Mesodermal cell (in vitro differentiated cells): ENCODE results near the gene TBC1D24.
A peak's percentile ranks its signal among the peaks of the same experiment; 100 is the strongest.
"Not testable (repeated sequence)": the region's sequence is repeated elsewhere in the genome, so short reads cannot be mapped to it uniquely, and the experiment has no call there.

ENCODE experiments used
- H3K27ac ChIP-seq: 2 replicates; pipeline ENCODE4 v1.7.0; 2013; ENCODE audit warnings: mild to moderate bottlenecking, low read depth, low read length, moderate library complexity; ENCODE audit not compliant: severe bottlenecking
- H3K36me3 ChIP-seq: 2 replicates; pipeline ENCODE4 v1.7.1; 2013; ENCODE audit warnings: mild to moderate bottlenecking, low read length, moderate library complexity; ENCODE audit not compliant: control insufficient read depth, insufficient read depth
- H3K4me1 ChIP-seq: one replicate; pipeline ENCODE4 v1.7.1; 2013; ENCODE audit warnings: mild to moderate bottlenecking, low read length; ENCODE audit not compliant: insufficient read depth, control insufficient read depth, poor library complexity, severe bottlenecking
- H3K4me3 ChIP-seq: 2 replicates; pipeline ENCODE4 v1.7.0; 2013; ENCODE audit warnings: low read length, control low read depth, mild to moderate bottlenecking; ENCODE audit not compliant: insufficient read depth, poor library complexity, severe bottlenecking; ENCODE audit errors: extremely low read depth
- H3K9me3 ChIP-seq: 2 replicates; pipeline ENCODE4 v1.7.1; 2013; ENCODE audit warnings: mild to moderate bottlenecking, low read length, moderate library complexity; ENCODE audit not compliant: control insufficient read depth
- WGBS, 2 experiments: methylation state at CpG; one replicate each; pipeline ENCODE4 v1.1.5; 2013; ENCODE audit warnings: missing lambda C conversion rate in 2 of 2; ENCODE audit not compliant: insufficient coverage in 2 of 2; 5-methylcytosine and 5-hydroxymethylcytosine counted together

Gene TBC1D24

GRCh38 chr16:2475413-2476344 is 752 bp downstream of the TBC1D24 start:
- Histone ChIP-seq H3K27ac (no peak overlapping the region), H3K4me3 (peak overlapping the region; percentile 55), H3K4me1 (peaks cover 6% of the 10 kb centered on the region), H3K9me3 (no peaks in the 10 kb centered on the region), H3K36me3 (no peaks in the 10 kb centered on the region)
- WGBS, 2 experiments, result 12 to 18% methylated on average over 41 to 44 of the region's 55 CpGs

GRCh38 chr16:2476345-2476720 is 1.4 kb downstream of the TBC1D24 start:
- H3K4me1 ChIP-seq, result peaks cover 6% of the 10 kb centered on the region
- no peaks in the 10 kb centered on the region for H3K36me3 ChIP-seq
- 83 to 93% methylated on average over 7 to 9 of the region's 9 CpGs for WGBS, 2 experiments
- no peak overlapping the region for H3K27ac ChIP-seq
- no peak overlapping the region for H3K4me3 ChIP-seq
- H3K9me3 ChIP-seq, result no peaks in the 10 kb centered on the region

GRCh38 chr16:2476741-2477140 is 1.8 kb downstream of the TBC1D24 start:
- no peak overlapping the region for H3K4me3 ChIP-seq
- H3K4me1 ChIP-seq, result peaks cover 6% of the 10 kb centered on the region

GRCh38 chr16:2477327-2477726 is 2.4 kb downstream of the TBC1D24 start:
- Histone ChIP-seq H3K4me3 (no peak overlapping the region), H3K9me3 (no peaks in the 10 kb centered on the region), H3K27ac (no peak overlapping the region), H3K4me1 (peaks cover 3% of the 10 kb centered on the region), H3K36me3 (no peaks in the 10 kb centered on the region)
- 81 to 87% methylated on average over 3 of the region's 3 CpGs for WGBS, 2 experiments

More at GRCh38 chr16:2476741-2477140, 1.8 kb downstream of the TBC1D24 start:
- WGBS, 2 experiments, result 93 to 95% methylated on average over 2 of the region's 3 CpGs
- Histone ChIP-seq H3K27ac (no peak overlapping the region), H3K36me3 (no peaks in the 10 kb centered on the region), H3K9me3 (no peaks in the 10 kb centered on the region)

- no peaks in the 10 kb centered on the region for H3K9me3 ChIP-seq
- WGBS, 2 experiments, result 84 to 94% methylated on average over 4 to 8 of the region's 8 CpGs
- no peaks in the 10 kb centered on the region for H3K36me3 ChIP-seq
- H3K27ac ChIP-seq, result no peak overlapping the region
- H3K4me3 ChIP-seq, result no peak overlapping the region
- H3K4me1 ChIP-seq, result peaks cover 3% of the 10 kb centered on the region
These were observed 3.4 kb downstream of the TBC1D24 start for GRCh38 chr16:2478279-2478678.

- H3K4me1 ChIP-seq, H3K4me3 ChIP-seq, H3K36me3 ChIP-seq, H3K9me3 ChIP-seq, H3K27ac ChIP-seq: not testable (repeated sequence)
- WGBS, 2 experiments, result 91 to 96% methylated on average over 9 to 10 of the region's 10 CpGs
These were observed 5.1 kb downstream of the TBC1D24 start for GRCh38 chr16:2479996-2480395.

GRCh38 chr16:2480948-2481347 is 6.0 kb downstream of the TBC1D24 start:
- no peaks in the 10 kb centered on the region for H3K9me3 ChIP-seq
- H3K4me1 ChIP-seq, result peaks cover 2% of the 10 kb centered on the region
- no peak overlapping the region for H3K4me3 ChIP-seq
- no peaks in the 10 kb centered on the region for H3K36me3 ChIP-seq
- no peak overlapping the region for H3K27ac ChIP-seq
- 93 to 94% methylated on average over 11 of the region's 12 CpGs for WGBS, 2 experiments

GRCh38 chr16:2481676-2482075 is 6.7 kb downstream of the TBC1D24 start:
- Histone ChIP-seq H3K27ac (no peak overlapping the region), H3K4me3 (no peak overlapping the region), H3K4me1 (peaks cover 3% of the 10 kb centered on the region), H3K9me3 (no peaks in the 10 kb centered on the region), H3K36me3 (no peaks in the 10 kb centered on the region)
- WGBS, 2 experiments, result 86 to 93% methylated on average over 6 to 7 of the region's 7 CpGs

- WGBS, 2 experiments, result 92 to 96% methylated on average over 11 to 12 of the region's 13 CpGs
- H3K9me3 ChIP-seq, result no peaks in the 10 kb centered on the region
- H3K4me3 ChIP-seq, result no peak overlapping the region
- peaks cover 6% of the 10 kb centered on the region for H3K4me1 ChIP-seq
- H3K27ac ChIP-seq, result no peak overlapping the region
- no peaks in the 10 kb centered on the region for H3K36me3 ChIP-seq
These were observed 7.3 kb downstream of the TBC1D24 start for GRCh38 chr16:2482249-2482648.

GRCh38 chr16:2482708-2483534 is 8.0 kb downstream of the TBC1D24 start:
- Histone ChIP-seq H3K27ac (no peak overlapping the region), H3K9me3 (no peaks in the 10 kb centered on the region), H3K36me3 (no peaks in the 10 kb centered on the region), H3K4me1 (peaks cover 8% of the 10 kb centered on the region), H3K4me3 (no peak overlapping the region)
- WGBS, 2 experiments, result 89 to 93% methylated on average over 26 to 29 of the region's 32 CpGs
